Prostate gland (tissue), 2 donors: Measurements from ENCODE around the gene NUP205. TPM values are rescaled to one million over a fixed set of nuclear protein-coding genes. Genes with fewer than 3 reads are reported as not detected.

Experiments used
- DNase-seq: peaks from one replicate; pipeline ENCODE4 v3.0.0-alpha.2; 2019; ENCODE audit warnings: low spot score
- H3K27ac ChIP-seq, 2 donors: fragments of 200-600 bp; sonication (generic); 2 replicates each; pipeline ENCODE4 v1.5.1; 2017 to 2019
- H3K27me3 ChIP-seq: fragments of 200-600 bp; sonication (generic); replicated peaks from 2 replicates; pipeline ENCODE4 v1.5.1; 2019; ENCODE audit not compliant: insufficient read depth
- H3K36me3 ChIP-seq, 2 donors: fragments of 200-600 bp; sonication (generic); 1 replicate in 1 of 2; 2 replicates in 1 of 2; pipeline versions ENCODE4 v1.5.1 to v1.8.1; 2017 to 2019
- H3K4me1 ChIP-seq: fragments of 200-600 bp; sonication (generic); replicated peaks from 2 replicates; pipeline ENCODE4 v1.5.1; 2019
- H3K4me3 ChIP-seq, 2 donors: fragments of 200-600 bp; sonication (generic); 2 replicates each; pipeline ENCODE4 v1.5.1; 2017 to 2019
- H3K9me3 ChIP-seq: fragments of 200-600 bp; sonication (generic); 2 replicates; pipeline ENCODE4 v1.5.1; 2017
- POLR2A ChIP-seq: fragments of 450-650 bp; IDR thresholded peaks from one replicate; pipeline ENCODE4 v1.6.1; 2016; ENCODE audit warnings: antibody characterized with exemption, mild to moderate bottlenecking
- POLR2AphosphoS5 ChIP-seq: sonication (generic); formaldehyde crosslinking; IDR thresholded peaks from one replicate; pipeline ENCODE4 v1.6.1; 2017; ENCODE audit warnings: antibody characterized with exemption
- WGBS: methylation state at CpG from one replicate; pipeline ENCODE4 v1.1.5; 2018; 5-methylcytosine and 5-hydroxymethylcytosine counted together
- intact Hi-C: fragments of 100-400 bp; cut with DNase I; formaldehyde crosslinking; loops from one replicate; pipeline ENCODE4 v1.14.2; 2022
- total RNA-seq, 2 donors: library from RNA; depleted of rRNA; stranded (reverse); fragments of >200 nt; gene quantifications; one replicate each; pipeline ENCODE4 v1.1.0, GENCODE V29; 2016
- TF ChIP-seq, protein P1 (sequence below), 4 experiments: fragments of 200-600 bp in 2 of 4; fragments of 450-650 bp in 2 of 4; sonication (generic) in 2 of 4; IDR thresholded peaks; 1 replicate in 3 of 4; 2 replicates in 1 of 4; pipeline ENCODE4 v1.5.1; 2016 to 2019; ENCODE audit warnings: antibody characterized with exemption in 4 of 4, mild to moderate bottlenecking in 2 of 4, moderate library complexity in 2 of 4

The NUP205 gene
- total RNA-seq, 2 donors from 2014 or later: 33.1 to 62.4 TPM

DNA sequence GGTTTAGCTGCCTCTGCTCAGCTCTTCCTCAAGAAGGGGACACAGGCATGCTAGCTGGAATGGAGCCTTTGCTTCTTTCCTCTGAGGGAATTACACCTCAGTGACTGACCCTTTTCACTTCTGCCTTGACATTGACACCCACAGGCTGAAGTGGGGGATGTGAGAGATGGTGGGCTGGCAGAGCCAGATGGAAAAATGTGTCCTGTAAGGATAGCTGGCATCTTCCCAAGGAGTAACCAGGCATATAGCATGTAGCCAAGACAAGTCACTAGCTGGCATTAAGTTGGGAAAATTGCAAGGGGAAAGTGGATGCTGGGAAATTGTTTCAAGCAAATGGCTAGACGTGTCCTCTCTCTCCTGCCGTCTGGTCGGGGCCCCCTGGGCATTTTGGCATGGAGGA, 124.5 kb downstream of the NUP205 start:
- H3K27ac ChIP-seq: no peak overlapping the region
- no peaks in the 10 kb centered on the region for H3K36me3 ChIP-seq
- no peak for DNase-seq
- H3K9me3 ChIP-seq: no peaks in the 10 kb centered on the region
- TF ChIP-seq, protein P1, sequence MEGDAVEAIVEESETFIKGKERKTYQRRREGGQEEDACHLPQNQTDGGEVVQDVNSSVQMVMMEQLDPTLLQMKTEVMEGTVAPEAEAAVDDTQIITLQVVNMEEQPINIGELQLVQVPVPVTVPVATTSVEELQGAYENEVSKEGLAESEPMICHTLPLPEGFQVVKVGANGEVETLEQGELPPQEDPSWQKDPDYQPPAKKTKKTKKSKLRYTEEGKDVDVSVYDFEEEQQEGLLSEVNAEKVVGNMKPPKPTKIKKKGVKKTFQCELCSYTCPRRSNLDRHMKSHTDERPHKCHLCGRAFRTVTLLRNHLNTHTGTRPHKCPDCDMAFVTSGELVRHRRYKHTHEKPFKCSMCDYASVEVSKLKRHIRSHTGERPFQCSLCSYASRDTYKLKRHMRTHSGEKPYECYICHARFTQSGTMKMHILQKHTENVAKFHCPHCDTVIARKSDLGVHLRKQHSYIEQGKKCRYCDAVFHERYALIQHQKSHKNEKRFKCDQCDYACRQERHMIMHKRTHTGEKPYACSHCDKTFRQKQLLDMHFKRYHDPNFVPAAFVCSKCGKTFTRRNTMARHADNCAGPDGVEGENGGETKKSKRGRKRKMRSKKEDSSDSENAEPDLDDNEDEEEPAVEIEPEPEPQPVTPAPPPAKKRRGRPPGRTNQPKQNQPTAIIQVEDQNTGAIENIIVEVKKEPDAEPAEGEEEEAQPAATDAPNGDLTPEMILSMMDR (IDR thresholded peaks at IDR 0.05): no peak
- TF ChIP-seq POLR2AphosphoS5: no peak
- TF ChIP-seq POLR2A: no peak
- H3K27me3 ChIP-seq: no peaks in the 10 kb centered on the region
- peaks cover 5% of the 10 kb centered on the region for H3K4me1 ChIP-seq
- H3K4me3 ChIP-seq: no peak overlapping the region
- intact Hi-C loops: no loop called here
- 78% methylated on average over 3 of the region's 3 CpGs for WGBS

DNA sequence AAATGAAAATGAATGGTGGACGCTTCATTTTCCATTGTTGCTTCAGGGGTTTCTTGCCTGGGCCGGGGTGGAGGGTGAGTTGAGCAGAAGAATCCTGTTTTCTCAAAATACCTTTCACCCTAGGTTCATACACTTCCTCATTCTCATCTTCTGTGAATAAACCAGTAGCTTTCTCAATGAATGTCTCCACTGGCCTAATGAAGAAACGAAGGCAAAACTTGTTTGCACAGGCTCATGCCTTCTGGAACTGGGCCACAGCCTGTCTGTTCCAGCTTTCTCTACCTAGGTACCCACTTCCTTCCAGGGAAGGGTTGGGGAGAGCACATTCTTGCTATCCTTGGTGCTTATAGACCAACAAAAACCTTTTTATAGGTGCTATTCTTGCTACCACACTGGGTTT, 125.9 kb downstream of the NUP205 start:
- intact Hi-C loops: no loop called here
- Histone ChIP-seq H3K27ac (peak overlapping the region in 1 of 2 donors; percentile 31), H3K9me3 (no peaks in the 10 kb centered on the region), H3K27me3 (no peaks in the 10 kb centered on the region), H3K4me1 (no peaks in the 10 kb centered on the region), H3K4me3 (no peak overlapping the region), H3K36me3 (no peaks in the 10 kb centered on the region)
- 51% methylated on average over 3 of the region's 3 CpGs for WGBS
- DNase-seq: peak; percentile 53
- TF ChIP-seq POLR2A (no peak), POLR2AphosphoS5 (peak; percentile 62)
- TF ChIP-seq, protein P1 (IDR thresholded peaks at IDR 0.05): no peak

DNA sequence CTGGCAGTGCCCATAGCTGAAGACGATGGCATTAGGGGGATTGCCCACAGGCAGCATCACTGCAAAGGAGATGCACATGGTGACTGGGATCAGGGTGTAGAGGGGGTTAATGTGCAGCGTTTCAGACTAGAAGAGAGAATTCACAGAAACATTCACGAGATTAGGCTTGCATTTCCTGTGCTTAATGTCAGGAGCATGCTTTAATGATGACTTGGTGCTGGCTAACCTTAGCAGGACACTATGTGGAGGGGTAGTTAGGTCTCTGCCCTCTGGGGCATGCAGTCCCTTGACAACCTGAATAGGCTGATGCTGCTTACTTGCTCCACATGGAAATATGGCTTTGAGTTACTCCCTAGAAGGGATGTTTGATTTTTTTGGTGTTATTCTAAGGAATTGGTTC, 126.4 kb downstream of the NUP205 start:
- no peak overlapping the region for H3K4me3 ChIP-seq
- H3K4me1 ChIP-seq: no peaks in the 10 kb centered on the region
- DNase-seq: no peak
- no peak for TF ChIP-seq POLR2A
- TF ChIP-seq, protein P1 (IDR thresholded peaks at IDR 0.05): no peak
- no peak for TF ChIP-seq POLR2AphosphoS5
- H3K27ac ChIP-seq: no peak overlapping the region
- no peaks in the 10 kb centered on the region for H3K9me3 ChIP-seq
- intact Hi-C loops: no loop called here
- WGBS: 25% methylated on average over 3 of the region's 3 CpGs
- H3K27me3 ChIP-seq: no peaks in the 10 kb centered on the region
- H3K36me3 ChIP-seq: no peaks in the 10 kb centered on the region

DNA sequence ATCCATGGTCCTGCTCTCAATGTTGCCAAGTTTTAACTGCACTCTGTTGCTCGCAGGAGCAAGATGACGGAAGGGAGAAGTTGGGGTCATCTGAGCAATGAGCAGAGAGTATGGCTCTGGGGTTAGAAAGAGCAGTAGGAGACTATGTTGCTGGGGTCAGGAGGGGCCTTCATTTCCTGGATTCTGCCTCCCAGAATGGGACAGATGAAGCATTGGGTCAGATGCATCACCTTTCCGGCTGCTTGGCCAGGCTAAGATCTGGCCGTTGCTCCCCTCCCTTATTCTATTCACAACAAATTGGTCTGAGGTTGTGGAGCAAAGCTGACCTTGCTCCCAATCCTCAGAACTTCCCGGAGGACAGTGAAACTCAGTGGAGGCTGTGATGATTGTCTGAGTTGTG, 127.0 kb downstream of the NUP205 start:
- Histone ChIP-seq H3K27ac (no peak overlapping the region), H3K36me3 (no peaks in the 10 kb centered on the region), H3K27me3 (no peaks in the 10 kb centered on the region), H3K4me3 (no peak overlapping the region), H3K9me3 (no peaks in the 10 kb centered on the region), H3K4me1 (no peaks in the 10 kb centered on the region)
- DNase-seq: no peak
- intact Hi-C loops: no loop called here
- WGBS: 91% methylated on average over 5 of the region's 5 CpGs
- TF ChIP-seq POLR2A: no peak
- TF ChIP-seq, protein P1 (IDR thresholded peaks at IDR 0.05): no peak
- no peak for TF ChIP-seq POLR2AphosphoS5

DNA sequence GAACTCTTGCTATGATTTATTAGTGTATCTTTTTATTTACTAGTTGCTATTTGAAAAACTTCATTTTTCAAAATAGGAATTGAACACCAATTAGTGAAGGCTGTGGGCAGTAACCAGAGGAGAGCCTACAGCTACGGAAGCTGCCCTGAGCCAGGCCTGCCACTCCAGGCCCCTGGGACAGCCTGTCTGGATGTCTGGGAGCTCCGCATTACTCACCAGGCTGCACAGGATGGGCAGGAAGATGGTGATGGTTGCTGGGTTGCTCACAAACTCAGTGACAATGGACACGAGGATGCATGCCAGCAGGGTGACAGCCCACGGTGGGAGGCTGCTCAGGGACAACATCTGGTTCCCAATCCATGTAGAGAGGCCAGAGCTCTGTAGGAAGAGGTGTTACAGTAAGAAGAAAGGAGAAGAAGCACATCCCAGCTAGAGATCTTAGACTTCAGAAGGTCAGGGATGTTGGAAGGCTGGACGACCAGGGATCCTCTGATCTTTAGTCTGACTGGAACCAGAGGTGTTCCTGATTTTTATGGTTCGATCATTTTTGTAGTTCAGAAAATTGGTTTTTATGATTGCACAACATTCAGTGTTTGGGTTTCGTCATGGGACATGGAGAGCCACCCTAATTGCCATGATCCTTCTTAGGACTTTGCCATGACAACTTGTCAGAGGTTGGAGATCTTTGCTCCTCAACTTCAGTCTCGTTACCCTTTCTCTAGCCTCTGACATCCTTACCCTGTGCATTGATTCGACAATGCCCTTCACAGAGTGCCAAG, 127.8 kb downstream of the NUP205 start:
- Histone ChIP-seq H3K27ac (no peak overlapping the region), H3K36me3 (no peaks in the 10 kb centered on the region), H3K9me3 (no peaks in the 10 kb centered on the region), H3K4me3 (no peak overlapping the region), H3K27me3 (no peaks in the 10 kb centered on the region), H3K4me1 (no peaks in the 10 kb centered on the region)
- intact Hi-C loops: no loop called here
- DNase-seq: no peak
- WGBS: 89% methylated on average over 9 of the region's 9 CpGs
- TF ChIP-seq, protein P1 (IDR thresholded peaks at IDR 0.05): no peak
- TF ChIP-seq POLR2A: no peak
- TF ChIP-seq POLR2AphosphoS5: no peak
